ENCODE data around the gene MBD3L1.

The MBD3L1 gene

DNA sequence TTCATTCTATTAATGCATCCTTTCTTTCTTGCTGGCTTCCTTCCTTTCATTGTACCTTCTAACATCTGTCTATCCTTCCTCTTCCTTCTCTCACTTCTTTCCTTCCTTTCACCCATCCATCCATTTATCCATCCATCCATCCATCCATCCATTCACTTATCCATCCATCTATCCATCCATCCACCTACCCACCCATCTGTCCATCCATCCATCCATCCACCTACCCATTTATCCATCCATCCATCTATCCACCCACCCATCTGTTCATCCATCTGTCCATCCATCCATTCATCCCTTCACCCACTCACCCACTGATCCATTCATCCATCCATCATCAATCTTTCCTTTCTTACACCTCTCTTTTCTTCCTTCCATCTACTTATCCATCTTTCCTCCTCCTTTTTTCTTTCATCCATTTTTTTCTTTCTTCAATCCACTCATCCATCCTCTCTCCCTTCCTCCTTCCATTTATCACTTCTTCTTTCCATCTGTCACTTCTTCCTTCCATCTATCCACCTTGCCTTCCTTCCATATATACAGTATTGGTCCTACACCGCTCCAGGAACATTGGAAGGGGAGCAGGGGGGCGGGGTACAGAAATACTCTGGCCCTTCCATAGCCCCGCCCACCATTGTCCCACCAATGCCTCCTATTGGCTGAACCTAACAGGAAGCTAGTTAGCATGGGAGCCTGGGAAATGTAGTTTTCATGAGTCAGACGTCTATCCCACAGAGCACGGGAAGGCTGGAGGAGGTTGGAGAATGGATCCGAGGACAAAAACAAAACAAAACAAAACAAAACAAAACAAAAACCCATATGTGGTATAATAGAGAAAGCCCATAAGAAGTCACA, 45.9 kb downstream of the MBD3L1 start:
- H3K36me3 ChIP-seq (ENCODE audit: control insufficient read depth in 1 of 2, insufficient read depth in 2 of 2, low read length in 2 of 2) = no peaks in the 10 kb centered on the region
- no peak overlapping the region for H3K4me3 ChIP-seq (ENCODE audit: low read depth in 1 of 2, low read length in 2 of 2)
- no peaks in the 10 kb centered on the region for H3K27me3 ChIP-seq (ENCODE audit: control insufficient read depth in 1 of 2, insufficient read depth in 2 of 2, low read length in 2 of 2)
- no peak overlapping the region for H3K9ac ChIP-seq (ENCODE audit: low read depth in 1 of 2, low read length in 2 of 2)
- no peaks in the 10 kb centered on the region for H3K4me1 ChIP-seq (ENCODE audit: control insufficient read depth in 1 of 2, insufficient read depth in 2 of 2, low read length in 2 of 2)
- no peak overlapping the region for H3K27ac ChIP-seq (ENCODE audit: low read depth, low read length)
- peaks cover 0 to 5% of the 10 kb centered on the region in 2 donors for H3K9me3 ChIP-seq (ENCODE audit: control insufficient read depth in 1 of 2, low read length in 2 of 2)

GRCh38 chr19:8880868-8881488, 48.8 kb downstream of the MBD3L1 start:
- H3K27ac ChIP-seq (ENCODE audit: low read depth, low read length) = no peak overlapping the region
- H3K36me3 ChIP-seq (ENCODE audit: control insufficient read depth in 1 of 2, insufficient read depth in 2 of 2, low read length in 2 of 2) = no peaks in the 10 kb centered on the region
- H3K27me3 ChIP-seq (ENCODE audit: control insufficient read depth in 1 of 2, insufficient read depth in 2 of 2, low read length in 2 of 2) = no peaks in the 10 kb centered on the region
- H3K4me3 ChIP-seq (ENCODE audit: low read depth in 1 of 2, low read length in 2 of 2) = no peak overlapping the region
- H3K4me1 ChIP-seq (ENCODE audit: control insufficient read depth in 1 of 2, insufficient read depth in 2 of 2, low read length in 2 of 2) = no peaks in the 10 kb centered on the region
- peaks cover 0 to 5% of the 10 kb centered on the region in 2 donors for H3K9me3 ChIP-seq (ENCODE audit: control insufficient read depth in 1 of 2, low read length in 2 of 2)
- no peak overlapping the region for H3K9ac ChIP-seq (ENCODE audit: low read depth in 1 of 2, low read length in 2 of 2)

DNA sequence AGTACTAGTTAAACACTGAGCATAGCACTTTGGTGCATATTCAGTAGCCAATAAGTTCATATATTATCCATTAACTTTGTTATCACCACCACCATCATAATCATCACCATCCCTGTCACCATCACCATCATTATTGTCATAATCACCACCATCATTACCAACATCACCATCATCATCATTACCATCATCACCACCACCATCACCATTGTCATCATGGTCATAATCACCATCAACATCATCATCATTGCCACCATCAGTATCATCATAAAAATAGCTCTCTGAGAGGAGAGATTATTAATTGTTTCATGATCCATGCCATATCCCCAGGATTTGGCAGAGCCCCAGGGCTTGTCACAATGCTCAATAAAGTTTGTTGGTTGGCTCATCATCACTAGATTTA, 49.3 kb downstream of the MBD3L1 start:
- Histone ChIP-seq H3K4me3 (ENCODE audit: low read depth in 1 of 2, low read length in 2 of 2) (no peak overlapping the region), H3K36me3 (ENCODE audit: control insufficient read depth in 1 of 2, insufficient read depth in 2 of 2, low read length in 2 of 2) (no peaks in the 10 kb centered on the region), H3K4me1 (ENCODE audit: control insufficient read depth in 1 of 2, insufficient read depth in 2 of 2, low read length in 2 of 2) (no peaks in the 10 kb centered on the region), H3K27me3 (ENCODE audit: control insufficient read depth in 1 of 2, insufficient read depth in 2 of 2, low read length in 2 of 2) (no peaks in the 10 kb centered on the region), H3K9me3 (ENCODE audit: control insufficient read depth in 1 of 2, low read length in 2 of 2) (peaks cover 0 to 5% of the 10 kb centered on the region in 2 donors), H3K27ac (ENCODE audit: low read depth, low read length) (no peak overlapping the region), H3K9ac (ENCODE audit: low read depth in 1 of 2, low read length in 2 of 2) (no peak overlapping the region)

GRCh38 chr19:8884416-8884815, 52.2 kb downstream of the MBD3L1 start:
- Histone ChIP-seq H3K4me3 (ENCODE audit: low read depth in 1 of 2, low read length in 2 of 2) (no peak overlapping the region), H3K4me1 (ENCODE audit: control insufficient read depth in 1 of 2, insufficient read depth in 2 of 2, low read length in 2 of 2) (no peaks in the 10 kb centered on the region), H3K27ac (ENCODE audit: low read depth, low read length) (no peak overlapping the region), H3K27me3 (ENCODE audit: control insufficient read depth in 1 of 2, insufficient read depth in 2 of 2, low read length in 2 of 2) (no peaks in the 10 kb centered on the region), H3K36me3 (ENCODE audit: control insufficient read depth in 1 of 2, insufficient read depth in 2 of 2, low read length in 2 of 2) (no peaks in the 10 kb centered on the region), H3K9me3 (ENCODE audit: control insufficient read depth in 1 of 2, low read length in 2 of 2) (peaks cover 4 to 5% of the 10 kb centered on the region in 2 donors), H3K9ac (ENCODE audit: low read depth in 1 of 2, low read length in 2 of 2) (no peak overlapping the region)

DNA sequence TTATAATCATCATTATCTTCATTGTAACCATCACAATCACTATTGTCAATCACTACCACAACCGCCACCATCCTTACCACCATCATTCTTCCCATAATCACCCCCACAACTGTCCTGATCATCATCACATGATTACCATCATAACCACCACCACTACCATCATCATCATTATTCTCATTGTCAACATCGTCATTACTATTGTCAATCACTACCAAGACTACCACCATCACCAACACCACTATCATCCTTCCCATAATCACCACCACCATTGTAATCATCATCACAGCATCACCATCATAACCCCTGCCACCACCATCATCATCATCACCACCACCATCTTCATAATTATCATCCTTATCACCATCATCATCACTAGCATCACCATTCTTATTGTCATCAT, 55.2 kb downstream of the MBD3L1 start:
- Histone ChIP-seq H3K4me3 (ENCODE audit: low read depth in 1 of 2, low read length in 2 of 2) (no peak overlapping the region), H3K36me3 (ENCODE audit: control insufficient read depth in 1 of 2, insufficient read depth in 2 of 2, low read length in 2 of 2) (no peaks in the 10 kb centered on the region), H3K27me3 (ENCODE audit: control insufficient read depth in 1 of 2, insufficient read depth in 2 of 2, low read length in 2 of 2) (no peaks in the 10 kb centered on the region), H3K4me1 (ENCODE audit: control insufficient read depth in 1 of 2, insufficient read depth in 2 of 2, low read length in 2 of 2) (no peaks in the 10 kb centered on the region), H3K9me3 (ENCODE audit: control insufficient read depth in 1 of 2, low read length in 2 of 2) (peaks cover 0 to 4% of the 10 kb centered on the region in 2 donors), H3K9ac (ENCODE audit: low read depth in 1 of 2, low read length in 2 of 2) (no peak overlapping the region), H3K27ac (ENCODE audit: low read depth, low read length) (no peak overlapping the region)

DNA sequence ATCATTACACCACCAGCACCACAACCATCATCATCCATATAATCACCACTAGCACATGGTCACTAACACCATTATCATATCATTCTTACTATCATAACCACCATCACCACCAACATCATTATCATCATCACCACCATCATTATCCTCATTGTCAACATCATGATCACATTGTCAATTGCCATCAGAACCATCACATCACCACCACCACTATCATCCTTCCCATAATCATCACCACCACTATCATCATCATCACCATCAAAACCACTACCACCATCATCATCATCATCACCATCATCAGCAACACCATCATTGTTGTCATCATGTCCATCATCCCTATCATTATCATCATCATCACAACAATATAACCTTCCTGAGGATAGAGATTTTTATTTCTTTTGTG, 58.1 kb downstream of the MBD3L1 start:
- H3K9me3 ChIP-seq (ENCODE audit: control insufficient read depth in 1 of 2, low read length in 2 of 2) = peaks cover 0 to 4% of the 10 kb centered on the region in 2 donors
- H3K36me3 ChIP-seq (ENCODE audit: control insufficient read depth in 1 of 2, insufficient read depth in 2 of 2, low read length in 2 of 2) = no peaks in the 10 kb centered on the region
- H3K27ac ChIP-seq (ENCODE audit: low read depth, low read length) = no peak overlapping the region
- no peak overlapping the region for H3K9ac ChIP-seq (ENCODE audit: low read depth in 1 of 2, low read length in 2 of 2)
- H3K27me3 ChIP-seq (ENCODE audit: control insufficient read depth in 1 of 2, insufficient read depth in 2 of 2, low read length in 2 of 2) = no peaks in the 10 kb centered on the region
- no peaks in the 10 kb centered on the region for H3K4me1 ChIP-seq (ENCODE audit: control insufficient read depth in 1 of 2, insufficient read depth in 2 of 2, low read length in 2 of 2)
- H3K4me3 ChIP-seq (ENCODE audit: low read depth in 1 of 2, low read length in 2 of 2) = no peak overlapping the region

Measured in duodenal mucosa (tissue), 2 donors.